Epidermal melanocyte (primary cell): Measurements from ENCODE around the gene RPL31.
"Not testable (repeated sequence)": the region's sequence is repeated elsewhere in the genome, so short reads cannot be mapped to it uniquely, and the experiment has no call there.

Source experiments
- DNase-seq: peaks from one replicate; pipeline ENCODE4 v3.0.0; 2011; ENCODE audit warnings: low spot score; ENCODE audit not compliant: insufficient read length

The RPL31 gene

DNA sequence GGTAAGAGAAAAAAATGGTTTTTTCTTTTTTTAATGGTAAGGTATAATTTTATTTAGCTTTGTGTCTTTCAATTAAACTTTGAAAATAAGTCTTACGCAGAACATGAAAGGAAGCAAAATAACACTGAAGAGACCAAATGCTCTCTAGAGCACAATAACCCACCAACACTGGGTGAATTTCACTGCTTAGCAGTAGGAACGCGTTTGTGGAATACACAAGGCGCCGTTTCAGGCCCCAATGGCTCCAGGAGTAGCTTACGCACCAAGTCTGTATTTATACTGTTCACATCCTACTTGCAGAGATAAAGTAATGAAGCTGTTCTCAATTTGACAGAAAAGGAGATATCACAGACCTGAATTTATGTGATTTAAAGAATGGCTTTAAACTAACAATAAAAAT, 23.5 kb downstream of the RPL31 start:
- no peak for DNase-seq

DNA sequence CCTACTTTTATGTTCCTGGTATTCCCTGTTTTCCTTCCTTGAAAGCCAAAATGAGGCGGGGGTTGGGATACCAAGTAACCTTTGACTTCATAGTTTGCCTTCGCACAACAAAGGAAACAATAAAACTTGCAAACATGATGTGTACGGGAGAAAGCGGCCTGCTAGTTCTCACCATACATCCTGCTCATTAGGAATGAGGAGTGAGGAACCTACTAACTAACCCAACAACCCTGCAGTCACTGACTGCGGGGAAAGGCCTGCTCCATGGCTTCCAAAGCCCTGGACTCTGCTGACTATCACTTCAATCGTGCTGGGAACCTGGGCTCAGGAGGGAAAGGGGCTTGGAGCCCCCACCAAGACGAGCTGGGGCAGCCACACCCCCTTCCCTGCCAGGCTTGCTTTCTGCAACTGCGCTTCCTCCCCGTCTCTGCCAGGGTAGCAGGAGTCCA, 24.2 kb downstream of the RPL31 start:
- DNase-seq: no peak

DNA sequence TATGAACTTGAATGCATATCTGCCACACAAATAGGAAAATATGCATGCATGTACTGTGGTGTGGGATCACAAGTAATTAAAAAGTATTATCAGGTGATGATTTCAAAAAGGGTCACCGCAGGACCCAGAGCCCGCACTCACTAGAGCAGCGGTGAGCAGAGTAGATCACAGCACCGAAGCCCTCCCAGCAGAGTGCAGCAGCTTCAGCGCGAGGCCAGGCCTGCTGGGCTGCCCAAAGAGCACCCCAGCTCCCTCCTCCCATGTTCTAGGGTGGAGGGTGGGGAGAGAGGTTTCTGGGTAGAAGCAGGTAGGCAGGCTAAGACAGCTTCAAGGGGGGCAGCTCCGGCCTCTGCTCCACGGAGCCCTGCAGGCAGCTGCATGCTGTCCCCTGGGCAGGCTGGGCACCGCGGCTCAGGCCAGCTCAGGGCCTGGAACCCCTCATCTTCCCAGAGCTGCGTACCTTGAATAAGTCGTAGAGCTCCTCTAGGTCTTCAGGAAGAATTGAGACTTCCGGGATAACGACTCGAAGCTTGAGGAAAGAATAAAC, 24.9 kb downstream of the RPL31 start:
- no peak for DNase-seq

DNA sequence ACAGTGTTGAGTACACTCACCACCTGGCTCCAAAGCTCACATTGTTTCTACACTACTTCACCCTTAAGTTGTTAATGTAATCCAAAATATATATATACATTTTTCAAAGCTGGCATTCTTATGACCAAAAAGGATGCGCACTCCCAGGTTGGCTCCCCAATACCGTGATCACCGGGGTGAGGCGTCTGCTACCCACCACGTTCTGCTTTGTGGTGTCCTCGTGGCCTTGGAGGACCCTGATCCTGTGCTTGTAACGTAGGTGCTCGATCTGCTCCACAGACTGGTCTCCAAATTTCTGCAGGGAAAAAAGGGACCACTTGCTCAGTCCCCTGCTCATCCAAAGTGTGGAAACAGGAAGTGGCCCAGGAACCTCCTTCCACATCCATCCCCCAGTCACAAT, 25.8 kb downstream of the RPL31 start:
- DNase-seq: no peak

DNA sequence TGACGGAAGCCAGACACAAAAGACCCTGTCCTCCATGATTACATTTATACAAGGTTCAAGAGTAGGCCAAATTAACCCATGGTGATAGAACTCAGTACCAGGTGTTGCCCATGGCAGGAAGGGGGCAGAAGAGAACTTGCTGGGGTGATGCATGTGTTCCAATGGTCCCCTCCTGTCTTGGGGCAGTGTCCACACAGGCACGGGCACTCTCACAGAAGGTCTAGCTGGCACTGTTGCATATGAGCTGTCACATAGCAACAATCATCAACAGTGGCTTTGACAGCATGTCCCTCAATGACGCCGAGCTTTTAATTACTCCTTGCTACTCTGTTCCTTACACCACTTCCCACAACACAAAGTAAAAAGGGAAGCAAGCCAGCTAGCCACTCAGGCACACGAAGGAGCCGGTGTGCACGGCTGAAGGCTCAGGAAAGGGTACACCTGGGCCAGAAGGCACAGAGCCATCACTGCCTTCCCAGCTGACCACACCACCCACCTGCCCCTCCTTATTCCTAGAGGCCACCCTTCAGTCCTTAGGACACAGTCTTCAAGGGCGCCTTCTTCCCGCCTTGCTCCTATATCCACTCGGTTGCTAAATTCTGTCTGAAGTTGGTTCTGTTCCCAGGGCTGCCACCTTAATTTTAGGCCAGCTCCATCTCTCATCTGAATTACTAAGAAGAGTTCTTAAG, 28.9 kb downstream of the RPL31 start:
- no peak for DNase-seq

DNA sequence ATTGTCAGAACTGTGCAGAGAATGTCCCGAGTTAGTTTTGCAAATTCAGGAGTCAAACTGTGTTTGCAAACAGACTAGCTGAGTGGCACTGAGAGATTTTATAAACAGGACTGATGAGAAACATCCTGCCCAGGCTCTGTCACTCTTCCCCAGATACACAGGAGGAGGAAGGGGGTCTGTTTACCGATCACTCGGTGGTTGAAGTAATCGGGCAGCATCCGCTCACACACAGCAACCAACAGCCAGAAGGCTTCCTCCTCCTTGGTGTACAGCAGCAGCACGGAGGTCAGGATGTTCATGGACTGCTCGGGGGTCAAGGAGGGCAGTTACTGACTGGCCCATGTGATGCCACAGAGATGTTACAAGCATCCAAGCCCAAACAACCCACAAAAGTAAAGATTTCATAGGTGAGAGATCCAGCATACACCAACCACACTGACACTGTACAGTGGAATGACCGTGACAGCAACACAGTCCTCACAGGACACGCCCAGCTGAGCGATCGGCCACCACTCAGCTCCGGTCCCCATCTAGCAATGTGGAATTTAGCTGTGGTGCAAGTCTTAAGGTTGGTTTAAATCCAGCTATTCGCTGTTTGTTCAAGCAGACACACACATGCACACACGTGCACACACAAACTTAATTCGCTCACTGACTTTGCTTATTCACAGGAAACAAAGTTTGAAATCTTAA, 30.1 kb downstream of the RPL31 start:
- no peak for DNase-seq

DNA sequence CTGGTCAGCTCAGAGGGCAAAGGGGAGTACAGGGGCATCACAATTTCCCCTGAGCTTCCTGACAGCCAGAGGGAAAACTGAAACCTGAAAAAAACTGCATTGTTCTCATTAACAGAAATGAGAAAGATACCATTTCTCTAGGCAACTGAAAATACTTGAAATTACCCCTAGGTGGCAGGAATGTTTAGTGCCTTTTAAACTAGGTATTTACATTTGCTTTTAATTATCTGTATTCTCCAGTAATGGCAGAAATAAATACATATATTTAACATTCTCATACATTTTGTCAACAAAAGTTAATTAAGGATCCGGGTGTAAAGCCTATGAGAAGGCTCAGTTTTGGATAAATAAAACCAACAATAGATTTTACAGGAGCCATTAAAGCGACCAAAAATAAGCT, 34.5 kb downstream of the RPL31 start:
- no peak for DNase-seq

DNA sequence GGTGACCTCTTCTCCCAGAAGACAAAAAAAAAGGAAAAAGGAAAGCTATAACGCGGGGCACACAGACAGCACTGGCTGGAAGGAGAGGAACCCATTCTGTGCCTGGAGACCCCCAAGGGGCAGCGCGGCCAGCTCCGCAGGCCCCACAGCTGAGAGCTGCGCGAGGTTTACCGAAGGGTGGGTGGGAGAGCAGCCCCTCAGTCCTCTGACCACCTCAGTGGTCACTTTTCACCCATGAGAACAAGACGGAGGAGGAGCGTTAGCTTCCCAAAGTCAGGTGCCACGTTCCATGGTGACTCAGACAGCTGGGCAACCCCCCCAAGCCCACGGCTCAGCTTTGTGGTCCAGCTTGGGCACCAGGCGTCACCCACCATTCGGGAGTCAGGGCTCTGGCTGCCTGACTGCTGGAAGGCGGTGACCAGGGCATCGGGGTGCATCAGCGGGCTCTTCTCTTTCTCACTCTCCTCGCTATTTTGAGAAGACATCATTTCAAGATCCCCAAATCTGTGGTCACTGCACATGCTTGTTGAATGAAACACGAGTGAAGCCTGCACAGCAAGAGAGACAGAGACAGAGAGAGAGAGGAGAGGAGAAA, 35.2 kb downstream of the RPL31 start:
- no peak for DNase-seq

DNA sequence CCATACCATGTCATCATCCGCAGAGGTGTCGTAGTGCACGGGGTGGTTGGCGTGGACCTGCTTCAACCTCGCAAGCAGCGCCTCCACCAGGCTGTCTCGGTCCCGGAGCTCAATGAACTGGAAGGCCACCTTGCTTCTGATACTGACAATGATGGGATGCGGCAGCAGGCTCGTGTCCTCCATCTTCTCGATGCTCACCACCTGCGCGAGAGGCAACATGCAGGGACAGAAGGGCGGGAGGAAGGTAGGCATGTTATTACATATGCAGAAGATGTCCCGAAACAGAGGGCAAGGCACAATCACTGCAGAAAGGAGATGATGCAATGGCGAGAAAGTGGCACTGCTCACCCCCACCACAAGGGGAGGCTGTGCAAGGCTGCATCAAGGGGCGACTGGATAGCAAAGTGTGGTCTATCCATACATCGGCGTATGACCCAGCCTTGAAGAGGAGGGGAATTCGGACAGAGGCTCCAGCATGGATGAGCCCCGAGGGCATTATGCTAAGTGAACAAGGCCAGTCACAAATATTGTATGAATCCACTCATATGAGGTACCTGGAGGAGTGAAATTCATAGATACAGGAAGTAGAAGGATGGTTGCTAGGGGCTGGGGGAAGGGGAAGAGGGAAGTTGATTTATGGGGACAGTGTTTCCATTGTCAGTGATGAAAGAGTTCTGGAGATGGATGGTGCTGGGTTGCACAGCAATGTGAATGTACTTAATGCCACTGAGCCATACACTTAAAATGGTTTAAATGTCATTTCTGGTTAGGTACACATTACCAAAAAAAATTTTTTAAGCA, 36.6 kb downstream of the RPL31 start:
- no peak for DNase-seq

DNA sequence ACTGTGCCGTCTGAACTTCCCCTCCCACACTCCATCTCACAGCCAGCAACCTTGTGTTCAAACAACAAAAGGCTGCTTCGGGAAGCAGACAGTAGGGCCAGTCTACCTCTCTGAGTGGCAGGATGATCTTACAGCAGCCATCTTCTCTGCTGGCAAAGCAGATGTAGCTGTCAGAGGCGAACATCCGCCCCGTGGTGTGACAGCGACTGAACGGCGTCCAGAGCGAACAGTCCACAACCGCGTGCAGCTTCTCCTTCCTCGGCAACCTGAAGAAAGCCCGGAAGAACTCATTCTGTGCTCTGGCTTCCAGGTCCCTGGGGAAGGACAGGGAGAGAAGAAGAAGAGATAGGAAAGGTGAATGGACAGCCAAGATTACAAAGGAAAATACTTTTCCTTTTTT, 38.0 kb downstream of the RPL31 start:
- DNase-seq: no peak

DNA sequence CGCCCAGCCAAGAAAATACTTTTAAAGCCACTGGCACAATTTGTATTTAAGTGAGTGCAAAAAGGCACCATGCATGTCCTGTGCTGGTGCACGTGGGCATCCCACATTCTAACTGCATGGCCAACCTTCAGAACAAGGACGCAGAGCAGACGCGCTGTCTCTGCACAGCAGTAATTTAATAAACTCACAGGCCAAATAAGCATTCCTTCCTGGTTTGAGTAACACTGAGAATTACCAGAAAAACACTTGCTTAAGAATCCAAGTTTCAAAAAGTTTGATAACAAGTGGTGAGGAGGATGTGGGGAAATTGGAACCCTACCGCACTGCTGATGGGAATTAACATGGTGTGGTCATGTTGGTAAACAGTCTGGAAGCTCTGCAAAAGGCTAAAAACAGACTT, 38.7 kb downstream of the RPL31 start:
- DNase-seq: no peak

DNA sequence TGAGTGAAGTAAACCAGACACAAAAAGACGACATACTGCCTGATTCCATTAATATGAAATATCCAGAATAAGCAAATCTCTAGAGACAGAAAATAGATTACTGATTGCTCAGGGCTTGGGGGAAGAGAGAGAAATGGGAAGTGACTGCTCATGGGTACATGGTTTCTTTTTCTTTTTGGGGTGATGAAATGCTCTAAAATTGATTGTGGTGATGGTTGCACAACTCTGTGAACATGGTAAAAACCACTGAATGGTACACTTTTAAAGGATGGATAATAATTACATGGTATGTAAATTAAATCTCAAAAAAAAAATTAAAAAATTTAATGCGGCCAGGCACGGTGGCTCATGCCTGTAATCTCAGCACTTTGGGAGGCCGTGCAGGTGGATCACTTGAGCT, 39.3 kb downstream of the RPL31 start:
- no peak for DNase-seq

DNA sequence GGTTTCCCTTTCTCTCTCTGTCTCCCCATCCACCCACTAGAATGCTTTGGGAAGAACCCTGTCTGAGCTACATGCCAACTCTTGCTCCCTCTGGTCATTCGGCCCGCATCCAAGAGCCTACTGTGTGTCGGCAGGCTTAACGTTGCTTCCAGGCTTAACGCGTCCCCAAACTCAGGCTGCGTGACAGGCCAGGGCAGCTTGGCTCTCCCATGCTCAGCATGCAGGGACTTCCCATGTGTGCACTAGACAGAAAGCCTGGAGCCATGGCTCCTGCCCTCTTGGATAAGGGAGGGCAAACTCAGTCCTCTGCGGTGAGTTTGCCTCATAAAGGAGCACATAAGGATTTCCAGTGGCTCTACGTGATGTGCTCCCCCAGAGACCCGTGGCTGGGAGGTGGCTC, 43.2 kb downstream of the RPL31 start:
- no peak for DNase-seq

DNA sequence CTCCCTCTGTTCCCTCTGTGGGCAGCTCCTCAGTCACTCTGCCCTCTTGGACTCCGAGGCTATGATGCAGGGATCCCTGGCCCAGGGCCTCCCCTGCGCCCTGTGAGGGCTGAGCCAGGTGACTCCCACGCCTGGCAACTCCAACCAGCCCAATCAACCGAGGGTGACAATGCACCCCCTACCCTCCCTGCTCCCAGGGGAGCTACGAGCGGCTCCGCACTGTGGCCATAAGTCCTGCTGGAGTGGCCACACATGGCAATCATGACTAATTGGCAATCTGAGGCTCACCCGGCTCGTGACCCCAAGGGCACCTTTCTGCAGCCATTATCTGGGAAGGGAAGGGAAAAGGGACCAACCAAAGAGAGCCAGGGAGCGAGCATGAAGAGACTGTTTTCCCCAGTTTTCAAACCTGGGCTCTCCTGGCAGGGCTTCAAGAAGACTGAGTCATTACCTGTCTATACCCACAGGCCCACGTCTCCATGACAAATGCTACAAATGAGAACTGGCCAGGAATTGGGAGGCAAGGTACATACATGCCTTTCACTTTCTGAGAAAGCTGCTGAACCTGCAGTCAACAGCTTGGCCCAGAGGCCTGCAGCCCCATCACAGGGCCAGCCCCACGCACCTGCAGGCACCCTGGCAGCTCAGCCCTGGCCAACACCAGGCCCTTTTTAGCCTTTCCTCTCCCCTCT, 45.1 kb downstream of the RPL31 start:
- no peak for DNase-seq

DNA sequence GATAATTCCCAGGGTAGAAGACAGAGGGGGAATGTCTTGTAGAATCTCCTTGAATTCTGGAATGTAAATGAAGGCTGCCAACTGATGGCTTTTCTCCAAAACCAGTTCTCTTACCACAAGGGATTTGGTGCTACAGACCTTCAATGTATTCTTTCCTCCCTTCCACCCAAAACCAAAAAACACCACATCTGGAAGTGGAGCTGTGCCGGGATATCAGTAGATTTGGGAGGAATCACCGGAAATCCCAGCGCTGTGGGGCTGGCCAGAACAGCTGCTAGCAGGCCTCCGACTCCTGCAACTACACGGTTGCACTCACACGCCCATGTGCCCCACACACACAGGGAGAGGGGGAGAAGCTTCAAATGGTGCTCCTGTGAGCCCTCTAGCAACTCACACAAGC, 45.7 kb downstream of the RPL31 start:
- DNase-seq: no peak

DNA sequence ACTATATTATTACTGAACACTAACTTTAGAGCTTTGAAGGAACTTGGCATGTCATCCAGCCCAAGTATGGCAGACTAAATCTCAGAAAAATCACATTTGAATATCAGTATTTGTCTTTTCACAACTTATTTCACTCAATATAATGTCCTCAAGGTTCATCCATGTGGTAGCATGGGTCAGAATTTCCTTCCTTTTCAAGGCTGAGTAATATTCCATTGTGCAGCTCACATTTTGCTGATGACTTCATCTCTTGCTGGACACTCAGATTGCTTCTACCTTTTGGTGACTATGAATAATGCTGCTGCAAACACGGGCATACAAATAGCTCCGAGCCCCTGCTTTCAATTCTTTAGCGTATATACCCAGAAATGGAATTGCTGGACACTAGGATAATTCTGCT, 46.7 kb downstream of the RPL31 start:
- DNase-seq: no peak

DNA sequence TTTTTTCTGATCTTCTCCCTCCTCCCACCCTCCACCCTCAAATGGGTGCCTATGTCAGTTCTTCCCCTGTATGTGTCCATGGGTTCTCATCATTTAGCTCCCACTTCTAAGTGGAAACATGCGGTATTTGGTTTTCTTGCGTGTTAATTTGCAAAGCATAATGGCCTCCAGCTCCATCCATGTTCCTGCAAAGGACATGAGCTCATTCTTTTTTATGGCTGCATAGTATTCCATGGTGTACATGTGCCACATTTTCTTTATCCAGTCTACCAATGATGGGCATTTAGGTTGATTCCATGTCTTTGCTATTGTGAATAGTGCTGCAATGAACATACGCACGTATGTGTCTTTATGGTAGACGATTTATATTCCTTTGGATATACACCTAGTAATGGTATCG, 48.8 kb downstream of the RPL31 start:
- DNase-seq: not testable (repeated sequence)

DNA sequence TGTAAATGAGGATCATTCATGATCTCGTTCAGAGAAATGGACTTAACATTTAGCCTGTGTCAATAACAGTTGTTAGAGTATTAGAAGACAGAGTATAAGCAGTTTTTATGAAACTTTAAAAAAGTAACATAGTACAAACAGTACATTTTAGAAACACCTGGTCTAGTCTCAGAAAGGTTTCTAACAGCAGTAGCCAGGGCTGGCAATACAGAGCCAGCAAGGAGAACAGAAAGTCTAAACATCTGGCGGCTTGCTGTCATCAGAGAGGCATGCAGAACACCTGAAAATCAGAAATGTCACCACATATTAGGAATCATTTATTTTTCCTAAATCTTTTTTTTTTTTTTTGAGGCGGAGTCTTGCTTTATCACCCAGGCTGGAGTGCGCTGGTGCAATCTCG, 50.1 kb downstream of the RPL31 start:
- DNase-seq: no peak

DNA sequence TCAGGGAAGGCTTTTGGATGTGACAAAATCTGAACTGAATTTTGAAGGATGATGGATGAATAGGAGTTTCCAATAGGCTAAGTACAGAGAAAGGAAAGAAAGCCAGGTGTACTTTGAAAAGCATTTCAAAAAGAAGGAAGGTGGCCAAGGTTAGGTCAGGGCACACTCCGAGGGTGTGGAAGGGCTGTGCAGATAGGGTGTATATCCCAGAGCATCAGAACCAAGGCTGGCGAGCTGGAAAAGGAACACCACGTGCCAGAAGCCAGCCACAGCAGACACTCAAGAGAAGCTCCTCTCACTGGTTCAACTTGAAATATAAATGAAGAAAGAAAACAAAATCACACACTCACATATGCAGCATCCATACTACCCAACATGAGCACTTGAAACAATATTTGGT, 51.0 kb downstream of the RPL31 start:
- no peak for DNase-seq
